Left lobe of liver (tissue), 2 donors: ENCODE results near the gene FKBP4. TPM values are rescaled to one million over a fixed set of nuclear protein-coding genes. Genes with fewer than 3 reads are reported as not detected.
A peak's percentile ranks its signal among the peaks of the same experiment; 100 is the strongest.
"Not testable (repeated sequence)": the region's sequence is repeated elsewhere in the genome, so short reads cannot be mapped to it uniquely, and the experiment has no call there.

ENCODE experiments used
- ATAC-seq: fragments of 200-7000 bp; cut with Tn5 transposase; one replicate; pipeline ENCODE4 v1.9.1; 2020; ENCODE audit warnings: mild to moderate bottlenecking, moderate library complexity
- DNase-seq: peaks from one replicate; pipeline ENCODE4 v3.0.0-alpha.2; 2020; ENCODE audit warnings: low spot score
- total RNA-seq: library from RNA; stranded (reverse); gene quantifications from one replicate; pipeline ENCODE4 v1.2.1, GENCODE V29; 2021
- donor health status: DM: no; HTN: no; CAD: no; lungs with moderate emphysema.
- donor health status: DM: no; HTN: yes; CAD: no.

FKBP4 gene
- 50.4 TPM for total RNA-seq

DNA sequence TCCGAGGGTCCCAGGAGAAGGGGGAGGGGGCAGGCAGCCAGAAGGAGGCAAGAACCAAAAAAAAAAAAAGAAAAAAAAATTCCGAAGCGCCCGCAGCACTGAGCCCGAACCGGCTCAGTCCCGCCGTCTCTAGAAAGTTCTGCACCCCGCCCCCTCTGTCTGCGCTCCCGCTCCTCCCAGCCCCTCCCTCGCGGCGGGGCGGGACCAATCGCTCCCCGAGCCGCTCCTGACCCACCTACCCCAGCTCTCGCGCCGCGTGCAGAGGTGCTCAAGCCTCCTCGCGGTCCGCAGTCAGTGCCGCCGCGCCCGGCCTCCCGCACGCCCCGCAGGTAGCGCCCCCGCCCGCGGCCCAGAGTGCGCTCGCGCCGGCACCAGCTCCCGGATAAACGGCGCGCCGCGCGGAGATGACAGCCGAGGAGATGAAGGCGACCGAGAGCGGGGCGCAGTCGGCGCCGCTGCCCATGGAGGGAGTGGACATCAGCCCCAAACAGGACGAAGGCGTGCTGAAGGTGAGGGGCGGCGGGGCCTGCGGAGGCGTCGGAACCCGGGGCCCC, at the start of gene FKBP4:
Gene FKBP4, plus strand, starts transcription at position 235 of the 554 bp plus-strand sequence. Its CDS starts 170 bp downstream, at position 405.
- peak; percentile 92 for ATAC-seq

DNA sequence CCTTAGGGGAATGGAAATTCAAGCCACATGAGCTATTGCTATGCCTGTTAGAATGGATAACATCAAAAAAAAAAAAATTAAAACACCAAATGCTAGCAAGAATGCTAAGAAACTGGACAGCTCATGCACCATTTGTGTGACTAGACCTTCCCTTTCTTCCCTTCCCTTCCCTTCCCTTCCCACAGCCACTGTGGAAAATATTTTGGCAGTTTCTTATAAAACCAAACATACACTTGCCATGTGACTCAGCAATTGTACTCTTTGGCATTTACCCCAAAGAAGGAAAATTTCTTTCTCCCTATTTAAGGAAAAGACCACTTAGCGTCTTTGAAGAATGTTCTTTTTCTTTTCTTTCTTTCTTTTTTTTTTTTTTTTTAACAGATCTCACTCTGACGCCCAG, 49.1 kb upstream of the FKBP4 start:
- ATAC-seq: no peak
- DNase-seq: no peak

More for the DNA sequence above, at the start of gene FKBP4:
- peak; percentile 95 for DNase-seq

DNA sequence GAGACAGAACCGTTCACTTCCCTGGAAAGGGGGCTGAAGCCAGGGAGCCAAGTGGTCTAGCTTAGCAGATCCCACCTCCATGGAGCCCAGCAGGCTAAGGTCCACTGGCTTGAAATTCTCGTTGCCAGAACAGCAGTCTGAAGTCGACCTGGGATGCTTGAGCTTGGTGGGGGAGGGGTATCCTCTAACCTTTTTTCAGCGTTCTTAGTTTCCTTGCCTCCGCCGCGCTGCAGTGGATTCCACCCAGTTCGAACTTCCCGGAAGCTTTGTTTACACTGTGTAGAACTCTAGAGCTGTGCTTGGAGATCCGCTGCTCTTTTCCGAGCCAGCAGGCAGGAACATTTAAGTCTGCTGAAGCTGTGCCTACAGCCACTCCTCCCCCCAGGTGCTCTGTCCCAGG, 45.2 kb upstream of the FKBP4 start:
- no peak for ATAC-seq
- DNase-seq: no peak

DNA sequence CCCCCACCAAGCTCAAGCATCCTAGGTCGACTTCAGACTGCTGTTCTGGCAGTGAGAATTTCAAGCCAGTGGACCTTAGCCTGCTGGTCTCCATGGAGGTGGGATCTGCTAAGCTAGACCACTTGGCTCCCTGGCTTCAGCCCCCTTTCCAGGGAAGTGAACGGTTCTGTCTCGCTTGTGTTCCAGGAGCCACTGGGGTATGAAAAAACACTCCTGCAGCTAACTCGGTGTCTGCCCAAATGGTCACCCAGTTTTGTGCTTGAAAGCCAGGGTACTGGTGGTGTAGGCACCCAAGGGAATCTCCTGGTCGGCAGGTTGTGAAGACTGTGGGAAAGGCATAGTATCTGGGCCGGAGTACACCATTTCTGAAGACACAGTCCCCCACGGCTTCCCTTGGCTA, 44.6 kb upstream of the FKBP4 start:
- no peak for ATAC-seq
- DNase-seq: no peak

GRCh38 chr12:2751230-2751629, 43.5 kb upstream of the FKBP4 start:
- ATAC-seq (no peak), DNase-seq (no peak)

DNA sequence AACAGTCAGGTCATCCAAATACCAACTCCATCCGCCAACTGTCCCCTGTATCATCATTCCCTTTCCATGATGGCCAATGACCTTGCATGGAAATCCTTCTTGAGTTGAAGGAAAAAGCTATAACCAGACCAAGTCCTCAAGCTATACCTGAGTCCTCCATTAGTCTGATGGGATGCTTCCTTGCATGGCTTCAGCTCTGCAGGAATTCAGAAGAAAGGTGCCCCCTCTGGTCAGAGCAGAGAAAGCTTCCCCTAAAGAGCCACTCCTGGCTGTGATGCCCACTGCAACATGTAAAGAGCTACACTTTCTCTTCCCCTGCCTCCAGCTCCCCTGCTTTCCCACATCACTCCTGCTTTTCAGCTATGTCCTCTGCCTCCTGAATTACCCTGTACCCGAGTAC, 43.1 kb upstream of the FKBP4 start:
- ATAC-seq: no peak
- DNase-seq: no peak

DNA sequence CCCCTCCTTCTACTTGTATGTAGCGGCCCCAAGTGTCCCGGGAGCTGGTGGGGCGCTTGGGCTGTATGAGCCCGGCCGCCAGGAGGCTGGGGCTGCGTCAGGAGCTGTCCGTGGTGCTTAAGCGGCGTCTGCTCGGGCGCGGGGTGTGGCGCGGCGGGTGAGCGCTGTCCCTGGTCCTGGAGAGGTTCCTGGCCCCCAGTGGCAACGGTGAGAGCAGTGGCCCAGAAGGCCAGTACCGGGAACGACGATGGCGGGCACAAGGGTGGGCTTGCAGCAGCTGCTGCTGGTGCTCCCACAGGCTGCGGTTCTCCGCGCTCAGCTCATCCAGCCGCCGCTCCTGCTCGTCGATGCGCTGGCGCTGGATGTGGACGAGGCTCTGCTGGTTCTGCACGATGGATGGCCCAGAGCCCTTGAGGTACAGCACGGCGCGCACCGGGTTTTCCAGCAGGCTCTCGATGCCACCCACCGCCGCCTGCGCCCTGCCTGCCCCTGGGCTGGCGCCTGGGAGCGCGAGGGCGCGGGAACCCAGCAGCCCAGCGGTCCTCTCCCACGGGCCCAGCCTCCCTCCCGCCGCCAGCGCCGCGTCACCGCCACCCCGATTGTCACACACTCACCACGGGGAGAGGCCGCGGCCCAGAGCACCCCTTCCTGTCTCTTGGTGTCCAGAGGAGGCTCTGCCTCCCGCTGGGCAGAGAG, 41.9 kb upstream of the FKBP4 start:
- DNase-seq: peak; percentile 69
- ATAC-seq: peak; percentile 100

GRCh38 chr12:2753536-2753935, 41.2 kb upstream of the FKBP4 start:
- DNase-seq (no peak), ATAC-seq (no peak)

GRCh38 chr12:2754208-2754607, 40.6 kb upstream of the FKBP4 start:
- DNase-seq: no peak
- no peak for ATAC-seq

GRCh38 chr12:2756756-2757155, 38.0 kb upstream of the FKBP4 start:
- ATAC-seq: no peak
- no peak for DNase-seq

- ATAC-seq (no peak), DNase-seq (no peak)
These were observed 35.0 kb upstream of the FKBP4 start for GRCh38 chr12:2759733-2760132.

DNA sequence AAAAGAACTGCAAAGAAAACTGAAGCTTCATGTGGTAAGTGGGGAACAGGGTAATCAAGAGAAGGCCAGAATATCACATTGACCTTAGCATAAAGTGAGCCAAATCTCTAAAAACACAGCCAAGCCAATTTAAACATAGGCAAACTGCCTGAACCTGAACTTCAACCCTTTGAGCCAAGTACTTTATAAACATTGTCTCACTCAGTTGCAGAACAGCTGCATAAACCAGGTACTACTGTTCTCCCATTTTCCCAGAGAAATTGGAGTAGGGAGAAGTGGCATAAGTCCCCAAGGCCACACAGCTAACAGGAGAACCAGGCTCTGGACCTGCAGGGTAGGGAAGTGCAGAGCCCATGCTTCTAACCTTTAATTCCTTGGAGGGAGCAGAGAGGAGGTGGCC, 30.4 kb upstream of the FKBP4 start:
- peak; percentile 97 for ATAC-seq
- DNase-seq: no peak

GRCh38 chr12:2765052-2765451, 29.7 kb upstream of the FKBP4 start:
- ATAC-seq (no peak), DNase-seq (no peak)

DNA sequence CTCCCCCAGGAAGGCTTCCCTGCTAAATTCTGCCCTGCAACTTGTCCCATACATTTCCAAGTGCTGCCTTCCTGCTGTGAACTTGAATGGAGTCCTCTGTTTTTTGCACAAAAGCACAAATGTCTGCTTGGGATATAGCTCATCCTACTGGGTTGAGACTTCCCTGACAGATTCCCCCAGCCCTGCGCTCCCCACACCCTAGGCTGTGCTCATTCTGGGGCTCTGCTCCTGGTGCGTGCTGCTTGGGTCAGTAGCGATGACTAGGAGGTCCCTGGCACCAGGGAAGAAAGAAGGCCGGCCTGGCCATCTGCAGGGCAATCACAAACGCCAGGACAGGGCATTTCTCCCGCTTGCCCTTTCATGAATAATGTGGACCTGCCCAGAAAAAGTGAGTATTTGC, 29.2 kb upstream of the FKBP4 start:
- DNase-seq: no peak
- no peak for ATAC-seq

- ATAC-seq (no peak), DNase-seq (no peak)
These were observed 26.4 kb upstream of the FKBP4 start for GRCh38 chr12:2768224-2768961.

- ATAC-seq (peak; percentile 26), DNase-seq (no peak)
These were observed 24.8 kb upstream of the FKBP4 start for GRCh38 chr12:2769866-2770533.

GRCh38 chr12:2770544-2770943, 24.2 kb upstream of the FKBP4 start:
- ATAC-seq, DNase-seq: not testable (repeated sequence)

GRCh38 chr12:2772370-2772769, 22.4 kb upstream of the FKBP4 start:
- no peak for ATAC-seq
- no peak for DNase-seq

DNA sequence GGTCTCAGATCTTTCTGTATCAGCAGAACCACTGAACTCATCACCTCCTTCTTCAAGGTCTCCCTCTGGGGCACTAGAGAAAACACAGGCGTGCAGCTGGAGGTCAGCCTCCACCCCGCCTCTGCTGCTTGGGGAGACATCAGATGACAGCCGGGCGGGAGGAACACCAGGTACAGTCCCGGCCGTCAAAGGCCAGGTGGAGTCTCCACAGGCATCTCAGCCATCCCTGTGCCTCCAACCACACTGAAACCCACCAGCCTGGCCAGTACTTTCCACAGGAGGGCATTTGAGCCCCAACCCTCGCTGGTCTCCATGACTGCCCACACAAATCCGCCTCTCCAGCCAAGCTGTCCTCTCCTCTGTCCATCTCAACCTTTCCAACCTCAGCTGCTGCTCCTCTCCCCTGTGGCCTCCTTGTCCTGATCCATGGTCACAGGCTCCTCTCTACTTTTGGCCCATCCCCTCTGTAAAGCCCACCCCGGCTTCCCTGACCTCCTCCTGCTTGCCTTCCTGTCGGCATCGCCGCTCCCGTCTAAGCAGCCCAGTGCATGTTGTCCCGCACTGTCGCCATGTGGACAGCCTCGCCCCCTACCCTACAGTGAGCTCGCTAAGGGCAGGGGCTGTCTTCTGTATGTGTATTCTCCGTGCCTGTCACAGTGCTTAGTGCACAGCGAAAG, 21.4 kb upstream of the FKBP4 start:
- no peak for ATAC-seq
- DNase-seq: no peak

GRCh38 chr12:2775431-2775830, 19.3 kb upstream of the FKBP4 start:
- peak; percentile 82 for ATAC-seq
- DNase-seq: no peak
